Measurements from ENCODE around the gene PDS5A. TPM values are rescaled to one million over a fixed set of nuclear protein-coding genes. Genes with fewer than 3 reads are reported as not detected.
A peak's percentile ranks its signal among the peaks of the same experiment; 100 is the strongest.

The PDS5A gene
- total and polyA plus RNA-seq, 3 experiments from 2014 or later = 49.2 to 111 (median 111) TPM

DNA sequence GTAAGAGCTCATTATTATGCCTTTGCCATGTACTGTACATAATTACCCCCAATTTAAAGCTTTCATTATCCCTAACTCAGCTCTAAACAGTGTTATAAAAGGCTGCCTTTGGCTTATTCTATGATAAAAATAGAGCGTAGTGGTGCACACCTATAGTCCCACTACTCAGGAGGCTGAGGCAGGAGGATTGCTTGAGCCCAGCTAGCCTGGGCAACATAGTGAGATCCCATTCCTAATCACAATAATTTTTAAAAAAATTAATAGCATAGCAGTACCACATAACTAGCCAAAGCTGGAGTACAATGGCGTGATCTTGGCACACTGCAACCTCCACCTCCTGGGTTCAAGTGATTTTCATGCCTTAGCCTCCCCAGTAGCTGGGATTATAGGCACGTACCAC is 112.4 kb downstream of the PDS5A start:
- ChIA-PET CTCF (interaction anchor here (1.0 to 1.2 kb wide), 2 partner anchors 12 to 14 kb away, joined by 3 to 4 read pairs; no protein-coding TSS in a partner anchor), POLR2A (no interaction called here)
- H3K9me3 Mint-ChIP-seq = no peaks in the 10 kb centered on the region
- H3K27me3 Mint-ChIP-seq = no peaks in the 10 kb centered on the region
- no peaks in the 10 kb centered on the region for H3K9me3 ChIP-seq (ENCODE audit: low read length)
- no peak overlapping the region for H3K27ac Mint-ChIP-seq
- peaks cover 0 to 70% (median 4%) of the 10 kb centered on the region in 3 donors for H3K36me3 Mint-ChIP-seq
- H3K36me3 ChIP-seq (ENCODE audit: insufficient read depth, low read length) = peaks cover 14% of the 10 kb centered on the region
- H3K4me3 Mint-ChIP-seq = no peak overlapping the region
- no peaks in the 10 kb centered on the region for H3K4me1 ChIP-seq (ENCODE audit: insufficient read depth, low read length)
- DNase-seq = no peak
- H3K27me3 ChIP-seq (ENCODE audit: insufficient read depth, low read length, poor library complexity, severe bottlenecking) = no peaks in the 10 kb centered on the region
- H3K4me1 Mint-ChIP-seq = no peaks in the 10 kb centered on the region
- no peak overlapping the region for H3K4me3 ChIP-seq (ENCODE audit: low read length)
- no peak overlapping the region for H3K27ac ChIP-seq (ENCODE audit: low read depth, low read length)

DNA sequence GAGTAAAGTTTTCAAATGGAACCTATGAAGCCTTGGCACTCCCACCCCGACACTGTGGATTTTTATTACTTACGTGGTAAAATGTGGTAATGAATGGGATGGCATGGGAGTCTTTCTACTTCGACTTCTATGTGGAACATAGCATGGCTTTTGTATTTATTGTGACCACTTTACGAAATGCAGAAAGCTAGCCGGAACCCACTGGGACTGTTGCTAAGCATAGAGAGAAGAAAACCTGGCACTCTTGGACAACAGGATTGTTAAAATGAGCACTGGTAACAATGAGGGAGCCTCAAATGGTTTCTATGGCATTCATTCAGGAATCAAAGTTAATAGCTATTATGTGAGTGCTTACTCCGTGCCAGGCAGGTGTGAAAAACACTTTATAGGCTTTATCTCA is 113.3 kb downstream of the PDS5A start:
- H3K27me3 Mint-ChIP-seq = peaks cover 0 to 2% of the 10 kb centered on the region in 2 donors
- H3K4me3 Mint-ChIP-seq = no peak overlapping the region
- Histone ChIP-seq H3K27me3 (ENCODE audit: insufficient read depth, low read length, poor library complexity, severe bottlenecking) (no peaks in the 10 kb centered on the region), H3K4me3 (ENCODE audit: low read length) (no peak overlapping the region), H3K36me3 (ENCODE audit: insufficient read depth, low read length) (peaks cover 18% of the 10 kb centered on the region), H3K27ac (ENCODE audit: low read depth, low read length) (no peak overlapping the region), H3K4me1 (ENCODE audit: insufficient read depth, low read length) (no peaks in the 10 kb centered on the region), H3K9me3 (ENCODE audit: low read length) (no peaks in the 10 kb centered on the region)
- no peaks in the 10 kb centered on the region for H3K9me3 Mint-ChIP-seq
- DNase-seq = no peak
- peaks cover 4 to 72% (median 5%) of the 10 kb centered on the region in 3 donors for H3K36me3 Mint-ChIP-seq
- H3K27ac Mint-ChIP-seq = peak overlapping the region in 1 of 8 donors; percentile 36
- CTCF ChIA-PET = interaction anchor here (1.0 to 1.2 kb wide), 2 partner anchors 11 to 13 kb away, joined by 3 to 4 read pairs; no protein-coding TSS in a partner anchor
- peaks cover 0 to 2% (median 0%) of the 10 kb centered on the region in 3 donors for H3K4me1 Mint-ChIP-seq
- POLR2A ChIA-PET = interaction anchor here (0.6 kb wide), 1 partner anchor 393 kb away, joined by 6 read pairs; no protein-coding TSS in a partner anchor

DNA sequence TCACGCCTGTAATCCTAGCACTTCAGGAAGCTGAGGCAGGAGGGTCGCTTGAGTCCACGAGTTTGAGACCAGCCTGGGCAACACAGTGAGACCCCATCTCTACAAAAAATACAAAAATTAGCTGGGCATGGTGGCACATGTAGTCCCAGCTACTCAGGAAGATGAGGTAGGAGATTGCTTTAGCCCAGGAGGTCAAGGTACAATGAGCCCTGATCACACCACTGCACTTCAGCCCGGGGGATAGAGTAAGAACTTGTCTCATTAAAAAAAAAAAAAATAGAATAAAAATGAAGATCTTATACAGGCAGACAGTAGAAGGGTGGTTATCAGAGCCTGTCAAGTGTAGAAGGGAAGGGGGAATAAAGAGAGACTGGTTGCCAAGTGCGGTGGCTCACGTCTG is 116.9 kb downstream of the PDS5A start:
- Histone ChIP-seq H3K27ac (ENCODE audit: low read depth, low read length) (no peak overlapping the region), H3K36me3 (ENCODE audit: insufficient read depth, low read length) (peaks cover 21% of the 10 kb centered on the region), H3K9me3 (ENCODE audit: low read length) (no peaks in the 10 kb centered on the region), H3K27me3 (ENCODE audit: insufficient read depth, low read length, poor library complexity, severe bottlenecking) (no peaks in the 10 kb centered on the region), H3K4me1 (ENCODE audit: insufficient read depth, low read length) (no peaks in the 10 kb centered on the region), H3K4me3 (ENCODE audit: low read length) (no peak overlapping the region)
- Mint-ChIP-seq H3K36me3 (peaks cover 10 to 78% (median 13%) of the 10 kb centered on the region in 3 donors), H3K27me3 (peaks cover 0 to 2% of the 10 kb centered on the region in 2 donors), H3K4me1 (peaks cover 0 to 4% (median under 1%) of the 10 kb centered on the region in 3 donors), H3K9me3 (peaks cover under 1 to 6% (median 4%) of the 10 kb centered on the region in 5 donors), H3K27ac (peak overlapping the region in 1 of 8 donors; percentile 78), H3K4me3 (no peak overlapping the region)
- POLR2A ChIA-PET = no interaction called here
- CTCF ChIA-PET = no interaction called here
- no peak for DNase-seq

DNA sequence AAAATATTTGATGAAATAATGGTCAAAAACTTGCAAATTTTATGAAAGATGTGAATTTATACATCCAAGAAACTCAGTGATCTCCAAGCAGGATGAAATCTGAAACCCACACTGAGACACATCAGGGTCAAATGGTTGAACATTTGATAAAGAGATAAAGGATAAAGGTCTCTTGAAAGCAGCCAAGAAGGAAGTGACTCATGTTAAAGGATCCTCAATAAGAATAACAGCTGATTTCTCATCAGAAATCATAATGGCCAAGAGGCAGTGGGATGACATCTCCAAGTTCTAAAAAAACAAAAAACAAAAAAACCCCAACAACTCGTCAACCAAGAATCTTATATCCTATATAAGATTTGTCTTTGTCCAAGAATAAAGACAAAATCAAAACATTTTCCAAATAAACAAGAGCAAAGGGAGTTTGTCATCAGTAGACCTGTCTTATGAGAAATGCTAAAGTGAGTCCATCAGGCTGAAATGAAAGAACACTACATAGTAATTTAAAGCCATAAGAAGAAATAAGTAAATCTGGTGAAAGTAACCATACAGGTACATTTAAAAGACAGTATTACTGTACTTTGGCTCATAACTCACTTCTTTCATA is 121.7 kb downstream of the PDS5A start:
- Mint-ChIP-seq H3K36me3 (peaks cover 19 to 77% (median 27%) of the 10 kb centered on the region in 3 donors), H3K4me1 (peaks cover 7 to 8% (median 8%) of the 10 kb centered on the region in 3 donors), H3K9me3 (peaks cover 5 to 13% (median 10%) of the 10 kb centered on the region in 5 donors), H3K27ac (no peak overlapping the region), H3K27me3 (peaks cover 0 to 3% of the 10 kb centered on the region in 2 donors), H3K4me3 (no peak overlapping the region)
- no peak for DNase-seq
- H3K9me3 ChIP-seq (ENCODE audit: low read length) = no peaks in the 10 kb centered on the region
- no peak overlapping the region for H3K27ac ChIP-seq (ENCODE audit: low read depth, low read length)
- no peaks in the 10 kb centered on the region for H3K4me1 ChIP-seq (ENCODE audit: insufficient read depth, low read length)
- no peaks in the 10 kb centered on the region for H3K27me3 ChIP-seq (ENCODE audit: insufficient read depth, low read length, poor library complexity, severe bottlenecking)
- no peak overlapping the region for H3K4me3 ChIP-seq (ENCODE audit: low read length)
- ChIA-PET CTCF (no interaction called here), POLR2A (no interaction called here)
- H3K36me3 ChIP-seq (ENCODE audit: insufficient read depth, low read length) = peaks cover 26% of the 10 kb centered on the region

DNA sequence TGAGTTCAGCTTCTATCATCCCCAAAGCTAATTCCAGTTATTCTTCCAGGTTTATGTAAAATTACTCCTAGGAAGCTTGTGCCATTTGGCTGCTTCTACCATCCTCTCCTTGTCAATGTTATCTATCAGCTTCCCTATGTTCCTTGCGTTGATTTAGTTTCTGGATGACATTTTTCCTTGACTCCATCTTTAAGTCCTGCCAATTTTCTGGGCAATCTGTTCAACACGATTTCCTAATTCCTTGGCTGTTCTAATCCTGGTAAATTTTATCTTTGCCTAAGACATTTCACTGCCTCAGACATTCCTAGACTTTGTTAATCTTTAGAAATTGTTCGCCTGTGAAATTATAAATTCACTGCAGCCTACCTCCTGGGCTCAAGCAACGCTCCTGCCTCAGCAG is 125.1 kb downstream of the PDS5A start:
- Mint-ChIP-seq H3K27me3 (peaks cover 0 to 2% of the 10 kb centered on the region in 2 donors), H3K4me3 (no peak overlapping the region), H3K36me3 (peaks cover 15 to 71% (median 30%) of the 10 kb centered on the region in 3 donors), H3K4me1 (peaks cover 3 to 8% (median 7%) of the 10 kb centered on the region in 3 donors), H3K9me3 (peaks cover 5 to 13% (median 10%) of the 10 kb centered on the region in 5 donors), H3K27ac (peak overlapping the region in 4 of 8 donors; percentile 0 to 85 (median 20))
- Histone ChIP-seq H3K36me3 (ENCODE audit: insufficient read depth, low read length) (peaks cover 34% of the 10 kb centered on the region), H3K27ac (ENCODE audit: low read depth, low read length) (no peak overlapping the region), H3K27me3 (ENCODE audit: insufficient read depth, low read length, poor library complexity, severe bottlenecking) (no peaks in the 10 kb centered on the region), H3K4me1 (ENCODE audit: insufficient read depth, low read length) (no peaks in the 10 kb centered on the region), H3K4me3 (ENCODE audit: low read length) (no peak overlapping the region), H3K9me3 (ENCODE audit: low read length) (no peaks in the 10 kb centered on the region)
- ChIA-PET CTCF (interaction anchor here (1.2 kb wide), 1 partner anchor 13 kb away, joined by 4 read pairs; no protein-coding TSS in a partner anchor), POLR2A (interaction anchor here (0.6 kb wide), 1 partner anchor 49 kb away, joined by 11 read pairs; no protein-coding TSS in a partner anchor)
- no peak for DNase-seq

DNA sequence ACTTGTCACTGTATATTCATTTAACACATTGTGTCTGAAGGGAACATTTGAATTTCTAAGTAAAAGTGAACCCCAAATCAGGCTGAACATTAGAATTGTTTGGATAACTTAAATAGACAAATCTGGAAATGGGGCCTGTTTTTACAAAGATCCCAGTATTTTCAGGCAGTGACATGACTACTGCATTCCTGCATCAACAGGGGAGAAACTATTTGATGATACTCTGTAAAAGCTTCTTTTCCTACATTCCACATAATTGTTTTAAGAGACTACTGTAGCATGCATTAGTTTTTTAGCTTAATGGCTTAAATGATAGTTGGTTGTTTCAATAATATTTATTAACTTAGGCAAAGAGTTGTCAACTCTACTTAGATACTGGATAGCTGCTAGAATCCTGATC is 127.0 kb downstream of the PDS5A start:
- Mint-ChIP-seq H3K4me3 (no peak overlapping the region), H3K27me3 (peaks cover 0 to 2% of the 10 kb centered on the region in 2 donors), H3K27ac (no peak overlapping the region), H3K4me1 (peaks cover 3 to 7% (median 7%) of the 10 kb centered on the region in 3 donors), H3K36me3 (peaks cover 8 to 69% (median 22%) of the 10 kb centered on the region in 3 donors), H3K9me3 (peaks cover 0 to 7% (median 5%) of the 10 kb centered on the region in 5 donors)
- Histone ChIP-seq H3K4me1 (ENCODE audit: insufficient read depth, low read length) (no peaks in the 10 kb centered on the region), H3K9me3 (ENCODE audit: low read length) (no peaks in the 10 kb centered on the region), H3K4me3 (ENCODE audit: low read length) (no peak overlapping the region), H3K27me3 (ENCODE audit: insufficient read depth, low read length, poor library complexity, severe bottlenecking) (no peaks in the 10 kb centered on the region), H3K27ac (ENCODE audit: low read depth, low read length) (no peak overlapping the region), H3K36me3 (ENCODE audit: insufficient read depth, low read length) (peaks cover 35% of the 10 kb centered on the region)
- ChIA-PET POLR2A (interaction anchor here (0.7 kb wide), 1 partner anchor 318 kb away, joined by 4 read pairs; no protein-coding TSS in a partner anchor), CTCF (interaction anchor here (1.6 kb wide), 1 partner anchor 14 kb away, joined by 3 read pairs; no protein-coding TSS in a partner anchor)
- DNase-seq = no peak

DNA sequence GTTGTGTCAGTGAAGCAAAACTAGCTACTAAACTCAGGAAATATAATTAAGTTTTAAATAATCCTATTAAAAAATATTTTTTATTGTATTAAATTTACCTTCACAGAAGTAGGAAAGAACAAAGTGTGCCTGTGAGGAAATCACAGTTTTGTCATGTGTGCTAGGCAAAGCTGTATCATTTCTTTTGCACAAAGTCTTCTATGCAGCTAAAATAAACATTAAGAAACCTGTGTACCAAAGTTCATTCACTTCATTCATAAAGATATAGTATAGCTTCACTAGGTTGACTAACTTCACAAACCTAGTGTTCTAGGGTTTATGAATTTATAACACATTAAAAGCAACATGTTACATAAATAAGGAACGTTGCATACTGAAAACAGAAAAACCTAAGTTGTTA is 131.0 kb downstream of the PDS5A start:
- Mint-ChIP-seq H3K36me3 (peaks cover 0 to 66% (median 8%) of the 10 kb centered on the region in 3 donors), H3K27me3 (no peaks in the 10 kb centered on the region), H3K27ac (no peak overlapping the region), H3K9me3 (no peaks in the 10 kb centered on the region), H3K4me3 (no peak overlapping the region), H3K4me1 (no peaks in the 10 kb centered on the region)
- Histone ChIP-seq H3K4me1 (ENCODE audit: insufficient read depth, low read length) (no peaks in the 10 kb centered on the region), H3K27ac (ENCODE audit: low read depth, low read length) (no peak overlapping the region), H3K27me3 (ENCODE audit: insufficient read depth, low read length, poor library complexity, severe bottlenecking) (no peaks in the 10 kb centered on the region), H3K36me3 (ENCODE audit: insufficient read depth, low read length) (peaks cover 26% of the 10 kb centered on the region), H3K9me3 (ENCODE audit: low read length) (no peaks in the 10 kb centered on the region), H3K4me3 (ENCODE audit: low read length) (no peak overlapping the region)
- POLR2A ChIA-PET = interaction anchor here (0.6 kb wide), 1 partner anchor 331 kb away, joined by 3 read pairs; no protein-coding TSS in a partner anchor
- no peak for DNase-seq
- CTCF ChIA-PET = interaction anchor here (0.6 to 0.7 kb wide), 2 partner anchors 40 to 99 kb away, joined by 3 read pairs; no protein-coding TSS in a partner anchor

DNA sequence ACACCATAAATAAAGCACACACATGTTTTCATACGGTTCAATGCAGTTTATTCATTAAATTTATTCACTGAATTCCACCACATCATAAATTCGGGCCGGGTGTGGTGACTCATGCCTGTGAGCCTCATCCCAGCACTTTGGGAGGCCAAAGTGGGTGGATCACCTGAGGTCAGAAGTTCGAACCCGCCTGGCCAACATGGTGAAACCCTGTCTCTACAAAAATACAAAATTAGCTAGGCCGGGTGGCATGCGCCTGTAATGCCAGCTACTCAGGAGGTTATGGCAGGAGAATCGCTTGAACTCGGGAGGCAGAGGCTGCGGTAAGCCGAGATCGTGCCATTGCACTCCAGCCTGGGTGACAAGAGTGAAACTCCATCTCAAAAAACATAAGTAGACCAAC is 131.6 kb downstream of the PDS5A start:
- H3K27ac Mint-ChIP-seq = no peak overlapping the region
- no peak overlapping the region for H3K4me3 Mint-ChIP-seq
- H3K27me3 Mint-ChIP-seq = no peaks in the 10 kb centered on the region
- DNase-seq = no peak
- Histone ChIP-seq H3K9me3 (ENCODE audit: low read length) (no peaks in the 10 kb centered on the region), H3K36me3 (ENCODE audit: insufficient read depth, low read length) (peaks cover 26% of the 10 kb centered on the region), H3K4me3 (ENCODE audit: low read length) (no peak overlapping the region), H3K4me1 (ENCODE audit: insufficient read depth, low read length) (no peaks in the 10 kb centered on the region), H3K27ac (ENCODE audit: low read depth, low read length) (no peak overlapping the region), H3K27me3 (ENCODE audit: insufficient read depth, low read length, poor library complexity, severe bottlenecking) (no peaks in the 10 kb centered on the region)
- H3K9me3 Mint-ChIP-seq = no peaks in the 10 kb centered on the region
- CTCF ChIA-PET = interaction anchor here (0.6 to 0.7 kb wide), 2 partner anchors 39 to 100 kb away, joined by 3 read pairs; no protein-coding TSS in a partner anchor
- POLR2A ChIA-PET = no interaction called here
- no peaks in the 10 kb centered on the region for H3K4me1 Mint-ChIP-seq
- peaks cover 0 to 70% (median 10%) of the 10 kb centered on the region in 3 donors for H3K36me3 Mint-ChIP-seq
